HG02798 (cell line): Measurements from ENCODE around the gene PRSS38.

Experiments used
- ATAC-seq: cut with Tn5 transposase; IDR thresholded peaks from one replicate; pipeline ENCODE4 v1.9.1; 2021; ENCODE audit warnings: mild to moderate bottlenecking; ENCODE audit not compliant: unreplicated experiment, poor library complexity

PRSS38 gene

DNA sequence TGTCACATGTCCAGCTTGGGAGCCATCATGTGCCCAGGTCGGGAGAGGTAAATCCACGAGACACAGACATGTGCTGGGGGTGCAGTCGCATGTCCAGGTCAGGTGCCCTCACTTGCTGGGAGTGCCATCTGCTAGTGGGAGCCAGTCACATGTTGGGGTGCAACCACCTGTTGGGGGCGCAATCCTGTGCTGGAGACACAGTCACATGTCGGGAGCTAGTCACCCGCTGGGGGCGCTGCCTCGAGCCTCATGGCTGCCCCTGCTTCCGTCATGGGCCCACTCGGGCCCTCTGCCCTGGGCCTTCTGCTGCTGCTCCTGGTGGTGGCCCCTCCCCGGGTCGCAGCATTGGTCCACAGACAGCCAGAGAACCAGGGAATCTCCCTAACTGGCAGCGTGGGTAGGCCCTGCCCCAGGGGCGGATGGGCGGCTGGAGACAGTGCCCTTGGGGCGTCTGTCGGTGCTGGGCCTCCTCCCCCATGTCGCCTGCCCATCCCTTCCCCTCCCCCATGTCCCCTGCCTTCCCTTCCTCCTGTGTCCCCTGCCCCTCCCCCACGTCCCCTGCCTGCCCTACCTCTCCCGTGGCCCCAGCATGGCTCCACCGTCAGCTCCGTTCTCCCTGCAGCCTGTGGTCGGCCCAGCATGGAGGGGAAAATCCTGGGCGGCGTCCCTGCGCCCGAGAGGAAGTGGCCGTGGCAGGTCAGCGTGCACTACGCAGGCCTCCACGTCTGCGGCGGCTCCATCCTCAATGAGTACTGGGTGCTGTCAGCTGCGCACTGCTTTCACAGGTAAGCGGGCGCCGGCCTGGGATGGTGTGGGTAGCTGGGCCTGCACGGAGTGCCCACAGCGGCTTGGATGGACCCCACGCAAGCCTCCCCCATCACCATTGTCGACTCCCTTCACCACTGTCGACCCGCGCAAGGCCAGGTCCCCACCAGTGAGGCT is at the start of gene PRSS38:
Gene PRSS38, plus strand, starts transcription at position 208 of the 942 bp plus-strand sequence. Its CDS starts 42 bp downstream, at position 250.
- ATAC-seq: no peak

DNA sequence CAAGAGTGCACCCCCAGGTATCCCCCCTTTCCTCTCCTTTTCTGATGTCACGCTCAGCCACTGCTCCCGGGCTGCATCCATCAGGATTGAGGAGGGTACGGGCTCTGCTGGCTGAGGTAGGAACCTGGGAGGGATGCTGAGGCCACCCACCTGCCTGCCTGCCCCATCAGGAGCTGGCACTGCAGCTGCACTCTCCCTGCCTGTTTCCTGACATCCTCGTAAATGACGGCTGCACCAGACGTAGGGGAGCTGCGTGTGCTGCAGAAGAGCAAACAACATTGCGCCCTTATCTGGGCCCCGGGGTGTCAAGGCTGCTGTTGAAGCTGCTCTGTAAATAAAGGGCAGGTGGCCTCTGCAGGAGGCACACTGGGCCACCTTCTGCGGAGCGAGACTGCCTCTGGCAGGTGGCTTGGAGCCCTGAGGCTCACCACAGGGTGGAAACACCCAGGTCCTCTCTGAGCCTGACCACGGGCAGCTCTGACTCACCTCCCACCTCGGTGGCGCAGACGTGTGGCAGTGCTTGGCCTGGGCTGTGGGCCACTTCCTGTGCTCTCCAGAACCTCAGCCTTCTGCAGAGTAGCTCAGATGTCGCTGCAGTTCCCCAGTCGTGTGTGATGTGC is 49.4 kb upstream of the PRSS38 start:
- peak; percentile 35 for ATAC-seq

DNA sequence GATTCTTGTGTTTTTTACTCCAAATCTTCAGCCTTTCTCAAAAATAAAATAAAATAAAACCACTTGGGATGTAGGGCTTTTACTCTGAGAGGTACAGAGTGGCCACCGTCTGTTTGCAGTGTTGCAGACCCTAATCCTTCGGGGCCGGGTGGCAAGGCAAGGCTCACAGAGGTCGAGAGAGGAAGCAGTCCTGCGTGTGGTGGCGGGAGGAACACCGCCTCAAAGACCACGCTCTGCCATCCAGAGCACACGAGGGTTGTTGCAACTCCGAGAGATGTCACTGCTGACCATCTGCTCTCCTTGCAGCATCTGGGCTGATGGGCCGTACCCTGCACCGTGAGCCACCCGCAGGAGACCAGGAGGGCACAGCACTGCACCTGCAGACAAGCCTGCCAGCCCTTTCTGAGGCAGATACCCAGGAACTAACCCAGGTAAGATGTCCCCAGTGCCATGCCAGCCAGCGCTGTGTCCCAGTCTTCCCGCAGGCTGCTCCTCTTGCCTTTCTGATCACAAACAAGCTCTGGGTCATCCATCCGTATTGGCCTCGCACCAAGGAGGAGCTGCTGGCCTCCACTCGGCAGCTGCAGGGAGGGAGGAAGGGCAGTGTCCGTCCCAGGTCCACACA is 48.7 kb upstream of the PRSS38 start:
- no peak for ATAC-seq

DNA sequence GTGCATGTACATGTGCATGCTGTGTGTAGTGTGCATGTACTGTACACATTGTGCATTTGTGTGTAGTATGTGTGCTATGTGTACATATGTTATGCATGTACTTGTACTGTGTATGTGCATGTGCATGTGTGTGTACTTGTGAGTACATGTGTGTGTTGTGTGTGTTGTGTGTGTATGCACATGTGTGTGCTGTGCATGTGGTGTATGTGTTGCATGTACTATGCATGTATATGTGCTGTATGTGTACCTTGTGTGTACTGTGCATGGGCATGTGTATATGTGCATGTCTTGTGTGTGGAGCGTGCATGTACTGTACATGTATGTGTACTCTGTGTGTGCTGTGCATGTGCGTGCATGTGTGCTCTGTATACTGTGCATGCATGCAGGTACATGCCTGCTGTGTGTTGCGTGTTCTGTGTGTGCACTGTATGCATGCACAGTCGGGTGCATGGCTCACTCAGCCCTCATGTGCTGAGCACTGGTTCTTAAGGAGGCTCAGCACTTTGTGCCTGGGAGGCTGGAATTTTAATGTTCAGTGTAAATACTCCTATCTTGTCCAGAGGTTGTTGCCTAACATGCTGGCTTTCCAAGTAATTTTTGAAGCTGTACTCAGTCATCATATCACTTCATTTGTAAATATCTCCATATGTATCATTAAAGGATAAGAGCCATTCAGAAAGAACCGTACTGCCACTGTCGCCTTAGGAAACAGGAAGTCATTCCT is 47.9 kb upstream of the PRSS38 start:
- ATAC-seq: no peak

DNA sequence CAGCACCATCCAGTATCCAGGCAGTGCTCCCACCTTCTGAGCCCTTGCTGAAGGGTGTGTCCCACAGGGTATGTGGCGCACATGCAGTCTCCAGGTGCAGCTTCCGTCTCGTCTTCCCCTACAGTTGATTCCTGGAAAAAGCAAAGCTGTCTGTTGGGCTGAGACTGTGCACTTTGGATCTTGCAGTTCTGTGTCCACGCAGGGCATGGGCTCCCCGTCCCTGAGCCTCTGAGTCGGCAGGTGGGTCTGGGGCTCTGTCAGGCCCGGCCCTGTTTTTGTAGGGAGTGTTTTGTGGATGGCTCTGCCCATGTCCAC is 47.4 kb upstream of the PRSS38 start:
- ATAC-seq: no peak

DNA sequence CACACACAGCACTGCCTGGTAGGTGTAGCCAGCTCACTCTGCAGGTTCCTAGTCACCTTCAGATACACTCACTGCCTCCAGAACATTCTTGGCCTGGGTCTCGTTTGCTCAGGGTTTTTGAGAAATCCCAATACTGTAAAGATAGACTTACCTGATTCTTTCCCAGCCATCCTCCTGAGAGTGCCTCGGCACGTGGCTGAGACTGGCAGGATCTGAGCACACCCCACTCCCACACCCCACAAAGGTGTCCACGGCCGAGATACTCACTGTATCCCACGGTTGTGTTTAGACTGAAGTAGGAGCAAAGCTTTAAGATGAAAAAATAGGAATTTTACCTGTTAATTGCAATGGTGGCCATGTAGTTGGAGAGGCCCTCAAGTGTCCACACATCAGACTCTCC is 46.8 kb upstream of the PRSS38 start:
- no peak for ATAC-seq

DNA sequence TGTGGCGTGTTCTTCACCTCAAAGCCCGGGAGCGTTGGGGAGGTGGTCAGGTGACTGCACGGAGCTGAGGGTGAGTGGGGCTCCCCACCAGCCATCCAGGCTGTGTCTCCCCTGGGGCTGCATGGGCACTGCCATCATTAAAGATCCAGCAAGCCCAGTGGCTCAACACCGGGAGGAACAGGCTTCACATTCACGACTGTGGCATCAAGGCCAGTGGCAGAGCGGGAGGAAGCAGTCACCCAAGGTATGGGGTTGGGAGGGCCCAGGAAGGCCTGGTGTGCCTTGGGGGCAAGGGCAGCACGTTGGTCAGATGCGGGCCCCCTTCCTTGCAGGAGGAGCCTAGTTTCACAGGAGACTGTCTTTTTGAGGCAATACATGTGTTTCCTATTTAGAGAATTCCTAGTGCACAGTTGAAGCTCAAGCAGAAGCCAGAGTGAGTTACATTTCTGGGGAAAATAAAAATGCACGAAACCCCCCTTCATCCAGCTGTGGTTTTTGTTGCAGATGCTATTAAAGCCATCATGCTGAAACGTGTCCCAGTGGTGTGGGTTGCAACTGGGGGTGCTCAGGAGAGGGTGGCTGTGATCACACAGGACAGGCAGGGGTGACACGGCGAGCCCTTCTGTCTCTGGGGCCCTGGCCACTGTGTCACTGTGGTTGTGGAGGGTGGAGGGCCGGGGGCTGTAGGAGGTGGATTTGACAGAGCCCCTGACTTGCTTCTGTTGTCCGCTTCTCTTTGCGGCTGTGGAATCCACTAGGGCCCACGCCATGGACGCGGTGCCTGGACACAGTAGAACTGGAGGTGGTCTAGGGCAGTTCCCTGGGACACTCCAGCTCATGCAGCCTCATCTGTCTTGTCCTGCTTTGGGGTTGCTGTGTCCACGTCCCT is 46.2 kb upstream of the PRSS38 start:
- no peak for ATAC-seq

DNA sequence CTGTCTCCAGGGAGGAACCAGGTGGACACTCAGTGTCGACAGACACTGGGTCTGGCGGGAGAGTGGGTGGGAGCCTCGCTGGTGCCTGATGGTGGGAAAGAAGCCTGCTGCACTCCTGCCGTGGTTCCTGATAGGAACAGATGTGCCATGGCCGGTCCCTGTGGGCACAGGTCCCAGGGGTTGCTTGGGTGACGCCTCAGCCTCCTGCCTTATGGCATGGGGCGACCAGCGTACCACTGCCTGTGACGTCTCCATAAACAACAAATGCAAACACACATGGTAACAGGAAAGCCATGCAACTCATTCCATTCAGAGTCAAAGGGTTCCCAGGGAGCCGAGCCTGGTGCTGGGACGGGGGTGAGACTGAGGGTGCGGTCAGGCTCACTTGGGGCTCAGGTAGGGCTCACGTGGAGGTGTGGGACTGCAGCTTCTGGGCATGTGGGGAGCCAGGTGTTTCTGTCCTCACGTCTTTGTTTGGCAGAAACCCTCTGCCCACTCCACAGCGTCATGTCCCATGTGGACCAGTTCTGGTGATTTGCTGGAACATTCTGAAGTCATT is 45.5 kb upstream of the PRSS38 start:
- ATAC-seq: no peak

DNA sequence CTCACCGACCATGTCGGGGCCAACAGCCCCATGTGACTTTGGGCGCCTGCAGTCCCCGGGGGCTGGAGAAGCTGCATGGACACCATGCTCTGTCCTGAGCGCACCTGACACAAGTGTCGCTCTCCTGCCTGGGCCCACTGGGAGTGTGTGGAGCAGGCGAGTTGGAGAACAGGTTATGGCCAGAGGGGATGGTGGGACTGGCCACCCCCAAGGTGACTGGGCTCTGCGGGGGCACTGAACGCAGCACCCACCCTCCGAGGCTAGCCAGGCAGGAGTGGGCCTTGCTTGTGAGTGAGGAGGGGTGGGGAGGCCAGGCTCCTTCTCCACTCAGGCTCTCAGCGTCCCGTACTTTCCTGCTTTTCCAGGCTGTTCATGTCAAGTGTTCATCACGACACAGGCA is 44.7 kb upstream of the PRSS38 start:
- no peak for ATAC-seq

DNA sequence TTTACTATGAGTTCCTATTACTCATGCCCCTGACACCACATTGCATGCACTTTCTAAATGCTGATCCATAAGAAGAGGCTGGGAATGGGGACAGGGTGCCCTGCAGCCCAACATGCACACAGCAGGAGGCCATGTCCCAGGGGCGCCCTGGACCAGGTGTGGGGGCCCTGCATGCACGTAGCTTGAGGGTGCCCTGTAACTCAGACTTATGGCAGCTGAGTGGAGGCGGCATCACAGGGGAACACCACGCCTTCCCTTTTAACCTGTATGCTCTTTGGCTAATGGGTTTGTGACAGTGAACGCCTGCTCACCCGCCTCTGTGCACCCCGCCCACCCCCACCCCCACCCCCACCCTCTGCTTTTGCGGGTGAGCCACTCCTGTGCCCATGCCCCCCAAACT is 44.1 kb upstream of the PRSS38 start:
- no peak for ATAC-seq

DNA sequence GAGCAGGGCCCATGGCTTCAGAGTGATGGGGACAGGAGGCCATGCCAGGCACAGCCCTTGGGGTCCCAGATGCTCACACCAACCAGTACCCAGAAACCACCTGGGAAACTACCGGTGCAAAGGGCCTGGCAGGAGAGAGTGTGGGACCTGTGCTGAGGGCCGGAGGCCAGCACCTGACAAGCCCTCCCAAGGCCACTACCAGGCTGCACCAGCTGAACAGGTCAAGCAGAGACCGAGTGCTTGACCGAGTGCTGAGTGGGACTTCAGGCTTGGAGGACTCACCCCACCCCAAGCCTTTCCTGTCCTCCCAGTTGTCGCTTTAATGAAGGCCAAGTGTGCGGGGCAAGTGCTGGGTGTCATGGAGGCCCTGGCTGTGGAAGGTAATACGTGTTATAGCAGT is 43.7 kb upstream of the PRSS38 start:
- no peak for ATAC-seq

DNA sequence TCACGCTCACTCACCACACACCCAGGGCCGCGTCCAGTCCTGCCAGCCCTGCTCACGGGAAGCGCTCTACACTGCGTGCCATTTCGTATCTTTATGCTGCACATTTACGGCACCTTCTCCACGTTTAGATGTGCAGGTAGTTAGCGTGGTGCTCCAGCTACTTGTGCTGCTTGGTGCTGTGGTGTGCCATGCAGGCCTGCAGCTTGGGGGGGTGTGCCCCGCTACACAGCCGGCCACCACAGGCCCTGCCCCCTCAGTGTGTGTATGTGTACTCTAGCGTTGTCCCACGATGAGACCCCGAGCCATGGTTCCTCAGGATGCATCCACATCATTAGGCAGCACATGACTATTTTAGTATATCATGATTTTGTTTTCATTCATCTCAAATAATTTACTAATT is 41.9 kb upstream of the PRSS38 start:
- ATAC-seq: no peak

DNA sequence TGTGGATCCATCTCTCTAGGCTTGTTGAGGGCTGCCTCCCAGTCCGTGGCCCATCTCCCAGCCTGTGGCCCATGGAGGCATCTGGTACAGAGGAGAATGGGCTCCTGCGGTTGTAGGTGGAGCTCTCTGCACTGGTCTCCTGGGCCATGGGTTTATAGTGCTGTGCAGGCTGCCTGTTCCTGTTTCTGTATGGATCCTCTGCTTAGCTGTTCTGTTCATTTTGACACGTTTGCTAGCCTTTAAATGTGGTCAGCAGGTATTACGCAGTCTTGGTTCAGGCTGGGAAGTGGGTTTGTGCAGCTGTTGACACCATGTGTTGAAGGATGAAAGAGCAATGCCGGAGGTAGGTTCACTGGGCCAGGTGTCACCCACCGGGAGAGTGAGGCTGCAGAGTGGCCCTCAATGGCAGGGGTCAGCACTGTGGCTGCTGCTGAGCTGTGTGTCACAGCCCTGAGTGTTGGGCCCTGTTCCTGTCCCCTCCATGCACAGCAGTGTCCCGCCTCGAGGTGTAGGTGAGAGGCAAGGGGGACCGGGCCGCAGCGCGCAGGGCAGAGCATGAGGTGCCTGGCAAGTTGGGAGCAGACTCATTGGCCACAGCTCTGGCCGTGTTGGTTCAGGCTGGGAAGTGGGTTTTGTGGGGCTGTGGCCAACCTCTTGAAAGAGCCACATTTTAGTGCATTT is 41.3 kb upstream of the PRSS38 start:
- ATAC-seq: no peak

DNA sequence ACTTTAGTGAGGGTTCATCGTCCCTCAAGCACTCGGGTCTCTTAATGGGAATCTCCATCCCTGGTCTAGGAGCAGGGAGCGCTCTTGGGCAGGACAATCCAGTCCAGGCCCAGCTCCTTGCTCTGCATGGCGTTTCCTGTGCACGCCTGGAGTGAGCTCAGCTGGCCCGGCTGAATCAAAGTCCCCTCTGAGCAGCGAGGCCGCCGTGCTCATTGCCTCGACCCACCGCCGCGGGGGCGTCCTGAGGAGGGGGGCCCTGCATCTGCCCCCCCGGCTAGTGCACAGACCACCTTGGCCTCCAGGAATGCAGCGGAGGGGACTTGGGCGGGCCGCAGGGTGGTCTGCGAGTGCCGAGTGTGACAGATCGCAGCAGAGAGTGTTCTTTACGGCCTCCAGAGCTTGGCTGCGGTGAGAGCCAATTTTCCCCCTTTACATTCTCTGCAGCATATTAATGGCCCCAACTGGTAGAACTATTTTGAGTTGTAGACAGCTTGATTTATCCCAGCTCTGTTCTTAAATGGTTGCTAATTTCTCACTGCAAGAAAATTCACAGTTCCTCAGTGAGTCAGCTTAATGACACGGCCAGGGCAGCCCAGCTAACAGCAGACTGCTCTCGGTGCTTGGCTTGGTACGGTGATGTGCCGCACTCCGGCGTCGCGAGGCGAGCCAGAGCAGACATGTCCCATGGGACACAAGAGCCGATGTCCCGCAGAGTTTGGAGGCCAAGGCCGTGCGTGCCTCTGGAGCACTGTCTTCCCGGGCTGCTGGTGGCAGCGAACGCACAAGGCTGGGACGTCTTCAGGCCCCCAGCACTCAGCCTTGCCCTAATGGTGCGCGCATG is 40.4 kb upstream of the PRSS38 start:
- ATAC-seq: no peak

GRCh38 chr1:227775841-227776240 is 39.6 kb upstream of the PRSS38 start:
- no peak for ATAC-seq

DNA sequence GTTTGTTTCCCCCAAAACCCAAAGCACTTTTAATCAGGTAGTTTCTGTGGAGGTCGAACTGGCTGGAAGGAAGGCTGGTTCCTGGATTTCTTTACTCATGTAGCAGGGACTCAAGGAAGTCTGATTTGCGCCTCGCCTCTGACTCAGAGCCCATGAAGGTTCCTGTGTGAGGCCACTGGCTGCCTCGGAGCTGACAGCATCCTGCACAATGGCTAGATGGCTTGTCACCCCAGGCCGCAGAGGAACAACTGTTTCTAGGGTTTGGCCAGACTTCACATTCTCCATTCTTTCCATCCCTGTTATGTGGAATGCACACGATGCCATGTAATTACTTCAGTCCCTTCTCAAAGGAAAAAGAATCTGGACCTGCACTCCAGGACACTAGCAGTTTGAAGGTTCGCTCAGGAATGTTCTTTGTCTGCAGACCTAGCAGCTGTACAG is 39.1 kb upstream of the PRSS38 start:
- ATAC-seq: no peak

DNA sequence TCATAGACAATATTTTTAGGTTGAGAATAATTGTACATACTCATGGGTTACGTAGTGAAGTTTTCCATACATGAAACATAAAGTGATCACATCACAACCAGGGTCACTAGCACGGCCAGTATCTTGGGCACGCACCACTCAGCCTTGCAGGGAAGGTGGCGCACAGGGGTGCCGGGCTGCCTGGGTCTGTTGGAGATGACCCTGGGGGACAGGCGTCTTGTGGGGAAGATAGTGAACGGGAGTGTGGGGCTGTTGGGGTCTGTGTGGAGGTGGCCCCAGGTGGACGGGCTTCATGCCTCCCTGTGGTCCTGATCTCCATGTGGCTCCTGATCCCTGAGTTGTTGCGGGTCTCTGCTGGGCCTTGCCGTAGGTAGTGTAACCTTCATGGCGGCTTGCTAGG is 38.3 kb upstream of the PRSS38 start:
- ATAC-seq: no peak

DNA sequence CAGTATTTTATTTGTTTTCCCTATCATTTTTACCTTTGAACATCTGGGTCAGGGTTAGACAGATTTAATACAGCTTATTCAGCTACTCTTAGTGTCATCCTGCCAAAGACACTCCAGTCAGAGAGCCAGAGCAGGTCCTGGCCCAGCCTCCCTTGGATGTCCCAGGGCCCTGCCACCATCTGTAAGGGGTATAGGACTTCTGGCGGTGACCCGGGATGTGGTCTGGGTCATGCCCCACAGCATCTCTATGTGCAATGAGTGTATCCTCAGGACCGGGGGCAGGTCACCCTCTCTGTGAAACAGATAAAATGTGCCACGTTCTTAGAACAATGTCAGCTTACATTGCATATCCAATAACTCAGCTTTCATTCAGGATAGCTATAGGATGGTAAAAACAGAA is 37.8 kb upstream of the PRSS38 start:
- no peak for ATAC-seq
